HG03196 (cell line): ENCODE measurements around the gene DOK1.

Experiments used
- ATAC-seq: cut with Tn5 transposase; IDR thresholded peaks from one replicate; pipeline ENCODE4 v1.9.1; 2021; ENCODE audit not compliant: unreplicated experiment

Gene DOK1

GRCh38 chr2:74597410-74597809 lies 42.9 kb downstream of the DOK1 start:
- ATAC-seq = no peak

- ATAC-seq = no peak
Observed at GRCh38 chr2:74599676-74600075, 45.2 kb downstream of the DOK1 start.

DNA sequence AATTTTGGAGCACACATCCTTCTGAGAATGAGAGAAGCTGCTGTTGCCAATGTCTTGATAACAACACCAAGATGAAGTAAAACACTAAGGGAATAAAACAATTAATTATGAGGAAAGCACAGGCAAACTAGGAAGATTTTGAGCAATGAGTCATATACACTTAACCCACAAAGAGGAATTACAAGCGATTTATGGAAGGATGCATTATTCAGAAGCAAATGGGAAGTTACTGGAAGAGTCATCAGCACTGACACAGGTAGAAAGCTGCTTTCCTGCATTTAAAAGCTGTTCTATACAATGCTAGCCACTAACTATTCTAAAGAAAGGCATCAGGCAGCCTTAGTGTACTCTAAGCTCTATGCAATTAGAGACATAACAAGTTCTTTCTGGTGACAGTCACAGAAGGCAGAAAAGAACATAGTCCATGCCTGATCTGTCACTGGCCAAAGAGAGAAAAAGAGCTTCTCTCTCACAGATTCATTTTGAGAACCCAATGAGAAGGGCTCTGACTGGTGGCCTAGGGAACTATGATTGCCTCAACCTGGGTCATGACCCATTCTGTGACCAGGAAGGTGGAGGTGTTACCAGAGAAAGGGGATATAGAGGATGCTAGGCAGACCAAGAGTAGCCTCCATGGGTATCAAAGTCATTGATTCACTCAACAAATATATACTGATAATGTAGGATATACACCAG lies 48.2 kb downstream of the DOK1 start:
- ATAC-seq = no peak

GRCh38 chr2:74603282-74604000 lies 48.9 kb downstream of the DOK1 start:
- ATAC-seq = no peak

DNA sequence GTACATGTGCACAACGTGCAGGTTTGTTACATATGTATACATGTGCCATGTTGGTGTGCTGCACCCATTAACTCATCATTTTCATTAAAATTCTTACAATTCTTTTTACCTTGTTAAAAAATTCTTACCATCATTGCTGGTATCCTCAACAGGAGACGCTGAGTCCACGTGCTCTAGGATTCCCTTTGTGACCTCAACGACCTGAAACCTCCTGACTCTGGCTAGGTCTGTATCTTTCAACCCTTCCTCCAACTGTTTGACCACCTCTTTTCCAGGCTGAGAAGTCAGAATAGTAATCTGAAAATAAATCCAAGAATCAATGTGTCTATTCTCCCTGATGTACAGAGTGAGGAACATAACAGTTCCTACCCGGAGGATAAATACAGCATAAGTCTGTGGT lies 52.4 kb downstream of the DOK1 start:
- ATAC-seq = no peak
